Endothelial cell (in vitro differentiated cells): ENCODE measurements around the gene ZZZ3. TPM values are rescaled to one million over a fixed set of nuclear protein-coding genes. Genes with fewer than 3 reads are reported as not detected.

ENCODE experiments used
- DNase-seq: peaks from one replicate; pipeline ENCODE4 v3.0.0; 2021; ENCODE audit warnings: low spot score
- H3K27ac Mint-ChIP-seq: one replicate; pipeline ENCODE4 v1.8.0; 2021; ENCODE audit warnings: mixed read lengths, inconsistent platforms; ENCODE audit not compliant: unreplicated experiment
- H3K27me3 Mint-ChIP-seq: one replicate; pipeline ENCODE4 v1.8.0; 2021; ENCODE audit warnings: mild to moderate bottlenecking, moderate library complexity, mixed read lengths, inconsistent platforms; ENCODE audit not compliant: unreplicated experiment
- H3K36me3 Mint-ChIP-seq: one replicate; pipeline ENCODE4 v1.8.0; 2021; ENCODE audit warnings: mild to moderate bottlenecking, low read depth, mixed read lengths, inconsistent platforms; ENCODE audit not compliant: unreplicated experiment
- H3K4me1 Mint-ChIP-seq: one replicate; pipeline ENCODE4 v1.8.0; 2021; ENCODE audit warnings: mild to moderate bottlenecking, mixed read lengths, inconsistent platforms; ENCODE audit not compliant: unreplicated experiment
- H3K4me3 Mint-ChIP-seq: one replicate; pipeline ENCODE4 v1.8.0; 2021; ENCODE audit warnings: mild to moderate bottlenecking, mixed read lengths, inconsistent platforms; ENCODE audit not compliant: unreplicated experiment
- H3K9me3 Mint-ChIP-seq: one replicate; pipeline ENCODE4 v1.8.0; 2021; ENCODE audit warnings: mixed read lengths, inconsistent platforms; ENCODE audit not compliant: unreplicated experiment
- total RNA-seq: library from RNA; stranded (reverse); fragmentation: NEBNext Ultra II Directional; extraction: Animal tissue kit (Norgen Biotek cat#: 25700); gene quantifications from one replicate; pipeline ENCODE4 v1.2.1, GENCODE V29; 2021; ENCODE audit not compliant: unreplicated experiment
- TF ChIP-seq, protein P1 (sequence below): fragments of 200-600 bp; sonication (generic); IDR thresholded peaks from one replicate; pipeline ENCODE4 v1.5.0; 2021; ENCODE audit warnings: antibody characterized with exemption; ENCODE audit not compliant: unreplicated experiment

The ZZZ3 gene
- total RNA-seq, 1 donor from 2014 or later: 39.3 TPM

DNA sequence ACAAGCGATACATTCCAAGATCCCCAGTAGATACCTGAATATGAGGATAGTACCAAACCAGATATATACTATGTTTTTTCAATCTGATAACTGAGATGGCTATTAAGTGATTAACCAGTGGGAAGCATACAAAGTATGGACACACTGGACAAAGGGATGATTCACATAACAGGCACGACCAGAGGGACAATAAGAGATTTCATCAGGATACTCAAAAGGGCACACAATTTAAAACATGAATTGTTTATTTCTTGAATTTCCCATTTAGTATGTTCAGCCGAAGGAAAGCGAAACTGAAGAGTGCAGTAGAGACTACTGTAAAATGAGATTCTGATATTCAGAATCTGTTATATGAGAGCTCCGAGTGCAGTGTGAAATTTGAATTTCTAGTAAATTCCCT, 10.6 kb downstream of the ZZZ3 start:
- H3K9me3 Mint-ChIP-seq: no peaks in the 10 kb centered on the region
- TF ChIP-seq, protein P1, sequence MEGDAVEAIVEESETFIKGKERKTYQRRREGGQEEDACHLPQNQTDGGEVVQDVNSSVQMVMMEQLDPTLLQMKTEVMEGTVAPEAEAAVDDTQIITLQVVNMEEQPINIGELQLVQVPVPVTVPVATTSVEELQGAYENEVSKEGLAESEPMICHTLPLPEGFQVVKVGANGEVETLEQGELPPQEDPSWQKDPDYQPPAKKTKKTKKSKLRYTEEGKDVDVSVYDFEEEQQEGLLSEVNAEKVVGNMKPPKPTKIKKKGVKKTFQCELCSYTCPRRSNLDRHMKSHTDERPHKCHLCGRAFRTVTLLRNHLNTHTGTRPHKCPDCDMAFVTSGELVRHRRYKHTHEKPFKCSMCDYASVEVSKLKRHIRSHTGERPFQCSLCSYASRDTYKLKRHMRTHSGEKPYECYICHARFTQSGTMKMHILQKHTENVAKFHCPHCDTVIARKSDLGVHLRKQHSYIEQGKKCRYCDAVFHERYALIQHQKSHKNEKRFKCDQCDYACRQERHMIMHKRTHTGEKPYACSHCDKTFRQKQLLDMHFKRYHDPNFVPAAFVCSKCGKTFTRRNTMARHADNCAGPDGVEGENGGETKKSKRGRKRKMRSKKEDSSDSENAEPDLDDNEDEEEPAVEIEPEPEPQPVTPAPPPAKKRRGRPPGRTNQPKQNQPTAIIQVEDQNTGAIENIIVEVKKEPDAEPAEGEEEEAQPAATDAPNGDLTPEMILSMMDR: no peak
- H3K27ac Mint-ChIP-seq: no peak overlapping the region
- no peaks in the 10 kb centered on the region for H3K27me3 Mint-ChIP-seq
- no peak overlapping the region for H3K4me3 Mint-ChIP-seq
- no peak for DNase-seq
- H3K4me1 Mint-ChIP-seq: no peaks in the 10 kb centered on the region
- H3K36me3 Mint-ChIP-seq: no peaks in the 10 kb centered on the region

- no peak for DNase-seq
Measured at GRCh38 chr1:77670330-77670729, 12.1 kb downstream of the ZZZ3 start.

DNA sequence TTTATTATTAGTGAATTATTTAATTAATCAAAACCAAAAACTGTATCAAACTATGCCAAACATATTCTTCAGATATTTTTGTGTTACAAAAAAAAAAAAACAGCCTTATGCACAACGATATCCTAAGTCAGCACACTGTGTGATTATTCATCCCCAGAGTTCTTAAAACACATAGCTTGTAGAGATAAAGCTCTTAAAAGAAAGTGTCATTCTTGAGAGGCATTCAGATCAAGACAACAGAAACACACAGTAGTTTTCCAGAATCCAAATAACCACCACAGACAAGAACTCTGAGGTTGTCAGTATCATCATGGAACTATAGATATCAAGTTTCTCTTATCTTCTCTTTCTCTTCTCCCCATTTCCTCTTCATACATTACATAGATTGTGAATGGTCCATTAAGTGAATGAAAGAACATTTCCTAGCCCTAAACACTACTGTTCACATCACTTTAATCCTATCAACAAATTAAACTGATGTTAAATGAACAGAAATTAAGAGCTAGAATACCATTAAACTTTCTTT, 13.5 kb downstream of the ZZZ3 start:
- H3K4me1 Mint-ChIP-seq: no peaks in the 10 kb centered on the region
- H3K9me3 Mint-ChIP-seq: no peaks in the 10 kb centered on the region
- no peak overlapping the region for H3K4me3 Mint-ChIP-seq
- H3K36me3 Mint-ChIP-seq: no peaks in the 10 kb centered on the region
- H3K27ac Mint-ChIP-seq: no peak overlapping the region
- DNase-seq: no peak
- TF ChIP-seq, protein P1: no peak
- H3K27me3 Mint-ChIP-seq: no peaks in the 10 kb centered on the region

More at GRCh38 chr1:77670330-77670729, 12.1 kb downstream of the ZZZ3 start:
- no peak overlapping the region for H3K27ac Mint-ChIP-seq
- H3K4me1 Mint-ChIP-seq: no peaks in the 10 kb centered on the region
- TF ChIP-seq, protein P1: no peak
- H3K27me3 Mint-ChIP-seq: no peaks in the 10 kb centered on the region
- H3K36me3 Mint-ChIP-seq: no peaks in the 10 kb centered on the region
- no peak overlapping the region for H3K4me3 Mint-ChIP-seq
- no peaks in the 10 kb centered on the region for H3K9me3 Mint-ChIP-seq

- Mint-ChIP-seq H3K36me3 (no peaks in the 10 kb centered on the region), H3K4me1 (no peaks in the 10 kb centered on the region), H3K4me3 (no peak overlapping the region), H3K27me3 (peaks cover 2% of the 10 kb centered on the region), H3K27ac (no peak overlapping the region), H3K9me3 (no peaks in the 10 kb centered on the region)
- TF ChIP-seq, protein P1: no peak
- no peak for DNase-seq
Measured at GRCh38 chr1:77664939-77665516, 17.4 kb downstream of the ZZZ3 start.

GRCh38 chr1:77661696-77662095, 20.8 kb downstream of the ZZZ3 start:
- no peak for DNase-seq
- Mint-ChIP-seq H3K4me3 (no peak overlapping the region), H3K27me3 (peaks cover 2% of the 10 kb centered on the region), H3K9me3 (no peaks in the 10 kb centered on the region), H3K27ac (no peak overlapping the region), H3K36me3 (no peaks in the 10 kb centered on the region), H3K4me1 (no peaks in the 10 kb centered on the region)
- TF ChIP-seq, protein P1: no peak
